Forelimb muscle (tissue), 1 donor: ENCODE data around the gene WARS2. TPM values are rescaled to one million over a fixed set of nuclear protein-coding genes. Genes with fewer than 3 reads are reported as not detected.

Experiments
- DNase-seq: peaks from one replicate; pipeline ENCODE4 v3.0.0-alpha.2; 2013; ENCODE audit warnings: low read depth
- polyA plus RNA-seq: library from polyadenylated mRNA; unstranded; fragments of 120-200 nt; gene quantifications from one replicate; pipeline ENCODE4 v1.2.1, GENCODE V29; 2013; ENCODE audit not compliant: insufficient read length

Gene WARS2
- polyA plus RNA-seq, 1 donor = 19.5 TPM

GRCh38 chr1:119027759-119028158 lies 112.7 kb downstream of the WARS2 start:
- no peak for DNase-seq

GRCh38 chr1:119026956-119027355 lies 113.5 kb downstream of the WARS2 start:
- no peak for DNase-seq

DNA sequence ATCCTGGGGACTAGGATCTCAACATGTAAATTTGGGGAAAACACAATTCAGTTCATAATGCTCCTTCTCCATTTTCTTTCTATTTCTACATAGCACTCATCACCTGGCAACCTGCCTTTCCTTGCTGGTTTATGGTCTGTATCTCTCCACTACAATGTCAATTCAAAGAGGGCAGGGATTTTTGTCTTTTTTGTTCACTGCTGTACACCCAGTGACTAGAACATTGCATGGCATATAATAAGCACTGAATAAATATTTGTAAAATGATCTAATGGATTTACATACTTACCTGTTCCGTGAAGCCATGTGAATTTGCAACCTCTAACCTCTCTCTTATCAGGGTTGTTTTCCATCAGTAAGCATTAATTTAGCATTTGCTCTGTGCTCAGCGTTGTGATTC lies 124.9 kb downstream of the WARS2 start:
- DNase-seq = no peak

DNA sequence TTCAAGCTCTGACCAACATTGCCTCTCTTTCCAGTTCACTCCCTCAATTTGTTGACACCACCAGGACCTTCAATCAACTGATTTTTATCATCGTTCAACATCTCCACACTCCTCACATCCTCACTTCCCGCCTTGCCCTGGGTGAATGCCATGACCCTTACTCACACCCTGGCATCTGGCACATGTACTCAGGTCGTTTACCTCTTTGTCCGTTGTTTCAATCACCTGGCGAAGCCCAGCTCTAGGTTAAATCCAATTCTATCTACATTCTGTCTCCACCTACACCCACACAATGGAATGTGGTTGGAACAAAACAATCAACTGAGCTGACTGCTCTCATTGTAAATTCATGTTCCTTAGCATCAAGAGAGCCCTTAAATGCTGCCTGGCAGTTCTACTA lies 128.1 kb downstream of the WARS2 start:
- no peak for DNase-seq

DNA sequence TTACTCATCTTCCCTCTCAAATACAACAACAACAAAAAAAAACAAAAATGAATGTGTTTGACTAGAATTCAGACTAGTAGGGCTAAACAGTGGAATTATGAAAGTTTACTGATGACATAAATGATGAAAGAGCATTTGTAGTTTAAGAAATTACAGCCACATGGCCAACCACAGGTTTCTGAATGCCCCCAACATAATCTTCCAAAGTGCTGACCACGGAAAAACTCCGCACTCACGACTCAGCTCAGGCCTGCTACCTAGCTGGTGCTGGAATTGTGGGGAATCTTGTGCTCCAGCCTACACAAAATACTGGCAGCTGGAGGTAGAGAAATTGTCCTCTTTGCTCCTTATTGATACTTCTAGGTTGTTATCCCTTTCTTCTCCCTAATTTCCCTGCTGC lies 128.7 kb downstream of the WARS2 start:
- DNase-seq = no peak

GRCh38 chr1:119011116-119011515 lies 129.3 kb downstream of the WARS2 start:
- no peak for DNase-seq

- DNase-seq = no peak
Measured at GRCh38 chr1:119010201-119010600, 130.3 kb downstream of the WARS2 start.

GRCh38 chr1:119009312-119009655 lies 131.2 kb downstream of the WARS2 start:
- DNase-seq = no peak

- DNase-seq = no peak
Measured at GRCh38 chr1:119008483-119009311, 131.8 kb downstream of the WARS2 start.

GRCh38 chr1:119007670-119008482 lies 132.6 kb downstream of the WARS2 start:
- no peak for DNase-seq

DNA sequence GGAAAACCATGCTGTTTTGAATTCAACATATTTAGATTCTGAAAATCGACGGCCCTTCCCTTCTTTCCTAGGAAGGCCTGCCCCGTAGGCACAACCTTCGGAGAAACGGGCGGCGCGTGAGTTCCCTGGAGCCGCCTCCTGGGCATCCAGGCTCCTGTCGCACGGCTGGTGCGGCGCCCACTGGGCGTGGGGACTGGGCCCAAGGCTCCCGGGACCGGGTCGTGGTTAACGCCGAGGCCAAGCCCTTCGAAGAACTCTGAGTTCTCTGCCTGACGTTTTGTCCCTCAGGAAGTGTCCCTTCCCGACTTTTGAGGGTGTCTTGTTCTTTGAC lies 133.1 kb downstream of the WARS2 start:
- DNase-seq = no peak

DNA sequence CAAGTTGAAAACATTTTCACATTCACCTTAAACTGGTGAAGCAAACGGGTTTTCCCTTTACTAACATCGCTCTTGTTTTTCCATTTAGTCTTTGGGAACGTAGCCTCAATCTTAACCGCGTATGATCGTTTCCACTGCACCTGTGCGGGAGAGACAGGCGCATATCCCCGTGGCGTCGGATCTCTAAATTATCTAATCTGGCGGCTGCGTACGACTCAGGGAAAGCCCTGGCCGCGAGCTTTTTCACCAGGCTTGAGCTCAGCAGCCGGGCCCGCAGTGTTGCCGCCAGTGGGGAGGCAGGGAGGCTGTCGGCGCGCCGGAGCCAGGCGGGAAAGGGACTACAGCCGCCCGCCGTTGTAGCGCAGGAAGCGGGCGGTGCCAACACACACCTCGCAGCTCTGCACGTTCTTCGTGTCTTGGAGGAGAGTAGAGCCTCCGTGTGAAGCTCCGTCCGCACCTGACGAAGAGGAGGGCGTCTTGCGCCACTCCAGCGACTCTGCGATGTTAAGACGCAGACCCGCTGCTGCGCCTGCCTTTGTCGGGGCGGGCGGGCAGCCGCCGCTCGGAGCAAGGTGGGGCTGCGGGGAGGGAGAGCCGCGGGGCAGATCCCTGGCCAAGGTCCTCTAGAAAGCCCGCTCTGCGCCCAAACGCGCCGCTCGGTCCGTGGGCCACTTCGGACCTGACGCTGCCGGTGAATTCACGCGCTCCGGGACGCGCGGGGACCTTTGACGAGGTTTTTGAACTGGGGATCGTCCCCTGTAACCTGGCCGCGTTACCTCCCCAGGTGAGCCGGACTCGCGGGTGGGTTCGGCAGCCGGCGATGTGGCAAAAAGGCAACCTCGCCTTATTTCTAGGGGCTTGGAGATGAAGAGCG lies 133.8 kb downstream of the WARS2 start:
- DNase-seq = no peak

GRCh38 chr1:119005724-119006405 lies 134.6 kb downstream of the WARS2 start:
- DNase-seq = no peak

DNA sequence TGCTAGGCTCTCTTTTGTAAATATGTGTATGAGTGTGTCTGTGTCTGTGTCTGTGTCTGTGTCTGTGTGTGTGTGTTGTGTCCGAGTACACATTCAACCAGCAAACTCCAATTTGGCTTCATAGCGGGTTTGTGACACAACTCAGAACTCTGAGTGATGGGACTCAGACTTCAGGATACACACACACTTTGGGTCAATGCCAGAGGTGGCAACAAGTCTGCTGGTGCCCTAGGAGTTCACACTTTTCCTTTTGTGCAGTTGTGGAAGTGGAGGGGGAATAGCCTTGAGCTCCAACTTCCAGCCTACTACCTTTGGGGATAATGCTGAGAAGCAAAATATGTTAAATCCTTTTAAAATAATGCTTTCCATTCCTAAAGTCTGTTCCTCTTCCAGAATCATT lies 135.7 kb downstream of the WARS2 start:
- DNase-seq = no peak

DNA sequence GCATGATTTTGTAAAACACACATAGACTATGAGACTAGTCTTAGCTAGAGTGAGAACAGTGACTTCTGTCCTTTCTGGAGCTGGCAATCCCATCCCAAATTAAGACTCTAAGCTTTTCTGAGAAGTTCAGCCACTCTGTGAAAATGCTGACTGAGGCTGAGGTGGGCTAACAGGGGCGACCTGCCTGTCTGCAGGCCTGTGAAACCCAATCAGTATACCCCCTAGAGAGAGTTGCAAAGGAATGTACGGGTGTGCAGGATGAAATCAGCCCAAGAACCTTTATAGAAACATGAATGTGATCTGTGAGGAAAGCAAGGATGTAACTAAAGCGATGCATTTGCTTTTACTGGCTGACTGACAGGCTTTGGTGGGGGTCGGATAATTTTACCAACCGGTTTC lies 136.3 kb downstream of the WARS2 start:
- DNase-seq = no peak

GRCh38 chr1:119003413-119004128 lies 136.9 kb downstream of the WARS2 start:
- DNase-seq = no peak

DNA sequence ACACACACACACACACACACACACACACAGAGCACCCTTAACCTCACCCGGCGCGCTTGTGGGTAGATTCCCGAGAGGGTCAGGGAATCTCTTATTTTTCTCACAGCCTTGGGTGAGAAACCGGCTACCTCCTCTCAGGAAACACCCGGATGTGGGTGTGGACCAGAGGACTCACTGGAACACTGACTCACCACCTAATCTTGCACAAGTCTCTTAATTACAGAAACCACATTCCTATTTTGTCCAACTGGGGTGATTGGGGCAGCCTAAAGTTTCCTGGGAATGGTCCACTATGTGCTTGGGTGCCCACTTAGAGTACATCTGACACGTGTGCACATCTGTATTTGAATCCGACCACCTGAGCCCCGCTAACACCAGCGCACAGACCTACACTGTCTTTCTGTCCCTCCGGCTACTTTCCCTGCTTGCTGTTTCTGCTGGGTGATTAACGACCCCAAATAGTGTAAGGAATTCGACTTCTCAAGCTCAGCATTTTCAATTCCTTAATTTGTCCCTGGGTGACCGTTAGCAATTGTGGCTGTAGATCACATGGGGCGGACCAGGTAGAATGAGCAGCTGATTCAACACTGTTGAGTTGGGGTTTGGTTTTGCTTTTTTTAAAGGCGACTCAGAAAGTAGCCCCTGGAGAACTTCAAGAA lies 138.3 kb downstream of the WARS2 start:
- no peak for DNase-seq

DNA sequence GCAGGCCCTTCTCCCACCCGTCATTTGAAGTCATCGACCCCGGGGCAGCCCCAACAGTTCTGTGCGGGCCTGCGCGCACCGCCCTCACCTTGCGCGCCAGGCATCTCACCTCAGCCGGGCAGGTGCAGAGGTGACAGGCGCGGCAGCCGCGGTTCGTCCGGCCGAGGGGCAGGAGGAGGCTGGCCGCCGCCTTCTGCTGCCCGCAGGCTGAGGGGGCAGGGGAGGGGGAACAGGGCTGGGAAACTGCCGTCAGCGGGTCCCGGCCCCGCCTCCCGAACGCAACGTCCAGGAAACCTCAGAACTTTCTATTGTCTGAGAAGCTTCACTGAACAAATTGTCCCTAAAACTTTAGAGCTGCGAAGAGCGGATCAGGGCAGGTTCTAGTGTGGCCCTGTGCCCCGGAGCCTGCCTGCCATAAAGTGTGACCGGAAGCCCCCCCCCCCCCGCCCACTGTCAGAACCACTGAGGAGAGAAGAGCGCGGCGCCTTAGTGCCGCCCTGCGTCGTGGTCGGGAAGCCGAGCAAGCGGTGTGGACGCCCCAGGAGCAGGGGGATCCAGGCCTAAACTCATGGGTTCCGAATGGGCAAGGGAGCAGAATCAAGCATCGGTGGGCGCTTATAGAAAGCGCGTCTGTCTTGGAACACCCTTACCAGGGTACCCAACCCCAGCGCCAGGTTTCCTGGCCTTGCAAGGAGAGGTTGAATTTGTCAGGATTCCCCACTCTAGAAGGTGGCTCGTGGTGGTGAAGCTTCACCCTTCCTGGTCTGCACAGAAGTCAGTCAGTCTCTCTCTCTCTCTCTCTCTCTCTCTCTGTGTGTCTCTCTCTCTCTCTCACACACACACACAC lies 139.0 kb downstream of the WARS2 start:
- no peak for DNase-seq

DNA sequence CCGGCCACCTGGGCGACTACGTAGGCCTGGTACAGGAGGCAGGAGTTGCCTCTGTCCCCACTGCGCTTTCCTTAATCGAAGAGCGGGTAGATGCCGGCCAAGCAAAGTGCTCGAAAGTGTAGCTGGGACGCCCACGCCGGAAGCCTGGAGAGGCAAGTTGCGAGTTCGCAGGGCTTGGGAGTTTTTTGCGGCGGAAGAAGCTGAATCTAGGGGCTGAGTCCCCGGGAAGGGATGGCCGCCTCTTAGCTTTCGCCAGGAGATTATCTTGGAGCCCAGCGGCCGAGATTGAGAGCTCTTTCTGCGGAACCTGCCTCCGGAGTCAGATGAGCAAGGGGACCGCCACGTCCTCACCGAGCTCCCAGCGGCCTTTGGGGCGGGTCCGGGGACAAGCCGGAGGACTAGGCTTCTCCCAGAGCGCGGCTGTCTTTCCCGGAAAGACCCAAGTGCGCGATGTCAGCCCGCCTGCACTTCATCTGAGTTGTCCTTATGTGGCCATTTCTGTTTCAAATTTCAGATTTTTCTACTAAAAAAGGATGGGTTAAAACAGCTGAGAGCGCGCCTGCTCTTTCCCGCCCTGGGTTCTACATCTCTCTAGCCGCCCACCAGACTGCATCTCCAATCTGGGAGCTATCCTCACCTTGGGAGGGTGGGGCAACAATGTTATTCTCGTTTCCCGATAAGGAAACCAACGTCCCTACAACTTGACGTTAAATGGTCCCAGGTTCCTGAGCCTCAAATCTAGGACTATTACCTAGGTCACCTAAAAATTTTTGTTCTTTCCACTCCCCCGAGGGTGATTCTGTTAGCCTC lies 139.9 kb downstream of the WARS2 start:
- no peak for DNase-seq
